GM19025 (cell line): ENCODE results near the gene ZIC4.

Experiments used
- ATAC-seq: cut with Tn5 transposase; IDR thresholded peaks from one replicate; pipeline ENCODE4 v1.9.1; 2021; ENCODE audit warnings: mild to moderate bottlenecking, low read depth, moderate library complexity; ENCODE audit not compliant: unreplicated experiment

ZIC4 gene

DNA sequence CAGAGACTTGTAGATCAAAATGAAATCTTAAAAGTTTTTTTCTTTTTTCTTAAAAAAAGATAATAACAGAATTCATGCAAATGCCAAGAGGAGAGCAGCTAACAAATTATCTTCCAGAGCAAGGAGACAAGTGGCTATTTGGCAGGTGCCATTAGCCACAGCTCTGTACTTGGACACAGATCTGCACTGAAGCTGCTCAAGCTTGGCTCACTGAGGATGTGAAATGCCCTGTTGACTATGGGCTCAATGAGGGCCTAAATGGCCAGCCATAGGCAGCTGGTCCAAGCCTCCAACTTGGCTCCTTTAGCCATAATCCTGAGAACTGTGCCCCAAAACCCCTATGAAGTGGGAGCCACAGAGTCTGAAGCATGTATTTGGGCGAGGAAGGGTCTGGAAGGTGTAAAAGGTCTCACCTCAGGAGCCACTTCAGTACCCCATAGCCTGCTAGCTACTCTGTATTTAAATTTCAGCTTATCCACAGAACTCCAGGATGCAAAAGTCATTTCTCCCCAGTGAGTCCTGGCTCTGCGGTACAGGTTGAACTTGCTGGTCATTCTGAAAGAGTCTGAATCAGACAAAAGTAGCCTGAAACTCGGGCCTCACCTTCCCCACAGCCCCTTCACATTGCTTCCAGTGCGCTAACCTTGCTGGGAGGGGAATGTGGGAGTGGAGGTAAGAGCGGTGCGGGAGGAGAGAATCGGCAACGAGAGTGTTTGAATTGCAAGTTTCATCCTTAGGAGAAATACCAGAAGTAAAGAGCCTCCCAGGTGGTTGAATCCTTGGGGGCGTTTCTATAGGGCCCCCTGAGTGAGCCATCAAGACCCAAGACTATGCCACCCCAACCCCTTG, 48.0 kb downstream of the ZIC4 start:
- no peak for ATAC-seq

DNA sequence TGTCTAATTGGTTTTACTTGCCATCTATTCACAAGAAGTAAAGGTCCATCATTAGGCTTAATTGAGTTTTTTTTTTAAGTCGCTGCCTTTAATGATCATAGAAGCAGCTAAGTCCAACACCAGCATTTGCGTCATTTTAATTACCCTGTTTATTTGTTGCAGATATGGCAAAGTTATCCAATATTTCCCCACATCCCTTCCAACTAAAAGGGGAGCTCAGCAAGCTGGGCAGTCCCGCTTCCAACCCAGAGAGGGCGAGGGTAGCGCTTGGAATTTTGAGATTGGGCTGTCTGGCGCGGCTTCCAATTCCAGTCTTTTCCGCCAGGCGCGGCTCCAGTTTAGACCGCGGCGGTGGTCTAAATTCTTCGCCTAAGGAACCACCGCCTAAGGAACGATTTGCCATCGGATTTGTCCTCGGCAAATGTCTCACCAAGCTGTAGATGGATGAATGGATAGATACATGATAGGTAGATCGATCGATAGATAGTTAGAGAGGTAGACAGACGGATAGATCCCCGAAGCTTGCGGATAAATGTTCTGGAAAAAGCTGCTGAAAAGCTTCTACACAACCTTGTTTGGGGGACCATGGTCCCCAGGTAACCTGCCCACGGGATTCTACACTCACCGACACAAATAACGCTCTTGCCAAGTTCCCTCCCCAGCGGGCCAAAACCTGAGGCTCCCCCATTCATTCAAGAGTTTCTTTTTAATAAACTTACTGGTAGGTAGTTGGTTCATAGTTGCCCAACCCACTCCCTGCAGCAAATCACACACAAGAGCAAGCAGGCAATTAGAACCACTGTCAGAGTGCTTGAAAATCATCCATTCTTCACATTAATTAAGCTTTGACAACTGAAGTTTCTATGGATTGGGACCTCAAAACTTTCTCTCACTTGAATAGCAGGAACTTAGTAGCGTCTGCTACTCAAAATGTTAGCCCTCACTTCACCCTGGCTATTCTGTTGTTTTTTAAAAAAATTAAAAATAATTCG, 49.1 kb downstream of the ZIC4 start:
- no peak for ATAC-seq

DNA sequence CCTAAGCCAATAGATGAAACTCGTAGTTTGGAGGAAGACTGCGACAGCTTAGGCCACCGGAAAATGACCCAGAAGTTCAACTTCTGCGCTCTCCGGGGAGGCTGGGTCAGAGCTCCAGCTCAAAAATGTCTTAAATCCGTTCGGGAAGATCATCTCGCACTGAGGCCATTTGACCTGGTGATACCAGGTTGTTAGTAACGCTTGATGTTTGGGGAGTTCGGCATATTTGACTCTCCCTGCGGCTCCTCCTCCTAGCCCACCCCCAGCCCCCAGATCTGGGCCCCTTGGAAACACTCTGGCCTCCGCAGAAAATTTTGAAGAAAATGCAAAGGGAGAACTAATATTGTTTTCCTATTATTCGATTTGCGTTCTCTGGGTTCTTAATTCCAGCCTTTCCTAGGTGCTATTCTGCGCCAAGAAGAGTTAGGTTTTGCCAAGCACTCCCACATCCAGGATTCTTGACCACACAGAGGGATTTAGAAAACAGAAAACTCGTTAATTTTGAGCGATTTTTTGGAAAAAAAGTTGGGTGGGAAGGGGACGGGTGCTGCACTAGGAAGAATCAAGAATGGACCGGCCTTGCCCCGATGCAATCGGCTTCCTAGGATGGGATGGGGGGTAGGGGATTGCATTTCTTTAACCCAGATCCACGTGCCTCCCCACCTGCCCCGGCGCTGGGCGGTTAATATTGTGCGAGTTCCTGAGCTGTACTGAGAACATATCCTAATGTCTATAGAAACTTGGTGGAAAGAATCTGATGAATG, 50.0 kb downstream of the ZIC4 start:
- ATAC-seq = no peak

DNA sequence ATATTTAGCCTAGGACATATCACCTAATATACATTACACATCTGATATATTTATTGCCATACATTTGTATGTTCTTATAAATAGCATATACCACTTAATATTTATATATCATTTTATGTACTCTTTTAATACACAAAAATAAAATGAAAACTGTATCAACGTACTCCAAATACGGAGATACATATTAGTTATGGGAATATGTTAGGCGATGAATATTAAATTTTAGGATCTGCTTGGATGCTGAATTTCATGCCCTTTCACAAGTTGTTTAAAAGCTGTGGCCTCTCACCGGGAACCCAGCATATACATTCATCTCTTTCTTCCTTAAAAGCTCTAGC, 50.6 kb downstream of the ZIC4 start:
- ATAC-seq = no peak

DNA sequence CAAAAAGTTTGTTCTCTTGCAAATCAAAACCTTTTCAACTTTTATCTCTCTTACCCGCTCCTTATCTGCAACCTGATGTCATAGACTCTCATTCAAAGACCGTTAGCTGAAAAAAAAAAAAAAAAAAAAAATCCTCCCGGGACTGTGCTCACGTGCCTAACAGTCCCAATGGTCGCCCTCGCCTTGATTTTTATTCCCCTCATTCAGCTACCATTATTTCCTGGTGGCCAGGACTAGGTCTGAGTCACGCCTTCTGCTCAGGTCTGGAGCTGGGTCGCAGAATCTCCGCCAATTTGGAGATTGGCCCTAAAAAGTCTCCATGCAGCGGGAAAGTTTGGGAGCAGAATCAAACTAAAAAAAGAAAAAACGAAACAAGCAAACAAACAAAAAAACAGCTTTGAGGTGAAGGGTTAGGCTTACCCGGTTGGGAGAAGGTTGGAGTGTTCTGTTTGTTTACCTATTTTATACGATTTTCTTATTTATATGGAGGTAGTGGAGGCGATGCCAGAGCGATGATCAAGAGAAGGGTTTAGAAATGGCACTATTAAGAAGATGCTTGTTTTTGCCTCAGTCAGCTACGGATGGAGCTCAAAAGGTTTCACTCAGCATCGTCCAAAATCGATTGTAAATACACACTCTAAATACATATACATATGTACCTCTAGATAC, 51.1 kb downstream of the ZIC4 start:
- no peak for ATAC-seq

DNA sequence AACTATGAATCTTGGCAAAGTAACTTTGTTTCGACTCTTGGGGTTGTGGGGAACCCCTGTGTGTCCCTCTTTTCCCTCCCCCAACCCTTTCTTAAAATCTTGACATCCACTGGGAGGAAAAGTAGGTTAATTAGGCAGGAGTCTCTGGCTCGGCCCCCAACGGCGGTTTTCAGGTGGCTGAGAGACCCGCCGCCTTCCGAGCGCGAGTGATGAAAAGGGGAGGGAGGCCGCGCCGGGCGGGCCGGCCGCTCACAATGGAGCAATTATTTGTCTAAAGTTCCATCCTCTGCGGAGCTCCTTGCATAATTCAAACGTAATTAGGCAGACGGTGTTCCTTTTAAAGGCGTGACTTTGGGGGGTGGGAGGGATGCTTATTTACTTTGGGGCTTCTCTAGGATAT, 51.7 kb downstream of the ZIC4 start:
- no peak for ATAC-seq

DNA sequence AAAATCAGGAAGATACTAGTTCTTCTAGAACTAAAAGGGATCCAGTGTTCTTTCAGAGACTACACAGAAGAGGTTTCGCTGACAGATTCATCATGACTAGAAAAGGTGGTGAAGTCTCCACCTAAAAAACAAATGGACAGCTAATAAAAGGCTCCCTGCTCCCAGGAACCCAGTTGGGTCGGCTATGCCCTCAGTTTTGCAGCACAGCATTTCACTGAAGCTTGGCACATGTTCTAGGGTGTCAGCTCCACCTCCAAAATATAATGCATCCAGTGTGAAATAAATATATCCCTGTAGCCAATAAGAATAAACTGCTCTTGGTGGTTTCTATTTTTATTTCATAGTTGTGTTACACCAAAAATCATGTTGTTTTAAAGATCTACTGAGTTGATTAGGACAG, 55.0 kb downstream of the ZIC4 start:
- no peak for ATAC-seq

DNA sequence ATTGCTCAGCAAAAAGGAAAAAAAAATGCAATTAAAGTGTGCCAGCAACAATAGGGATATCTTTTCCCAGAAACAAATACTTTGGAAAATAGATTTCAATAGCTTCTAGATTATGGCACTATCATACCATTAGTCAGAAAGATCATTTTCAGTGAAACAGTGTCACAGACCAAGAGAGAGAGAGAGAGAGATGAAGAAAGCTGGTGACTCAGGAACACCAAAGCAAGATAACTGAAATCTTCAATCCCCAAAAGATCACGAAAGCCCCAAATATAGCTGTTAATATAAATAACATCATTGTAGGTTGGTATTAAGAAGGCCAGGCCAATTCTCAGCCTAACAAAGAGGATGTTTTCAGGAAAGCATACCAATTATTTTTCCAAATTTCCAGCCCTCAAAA, 57.4 kb downstream of the ZIC4 start:
- ATAC-seq = no peak

DNA sequence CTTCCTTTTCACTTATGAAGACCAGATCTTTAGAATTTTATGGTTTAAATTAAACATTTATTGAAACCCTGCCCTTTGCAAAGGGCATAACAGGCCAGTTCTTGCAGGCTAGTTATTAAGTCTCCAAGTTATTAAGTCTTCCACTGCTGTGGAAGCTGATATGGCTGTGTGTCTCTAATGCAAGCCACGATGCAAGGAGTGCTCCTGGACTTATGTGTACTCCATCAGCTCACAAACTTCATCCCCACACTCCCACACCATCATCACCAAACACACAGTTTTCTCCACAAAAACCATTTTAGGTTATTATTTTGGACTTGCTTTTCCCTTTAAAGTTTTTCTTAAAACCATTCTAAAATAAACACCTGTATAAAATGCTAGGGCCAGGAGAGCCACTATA, 62.4 kb downstream of the ZIC4 start:
- no peak for ATAC-seq

DNA sequence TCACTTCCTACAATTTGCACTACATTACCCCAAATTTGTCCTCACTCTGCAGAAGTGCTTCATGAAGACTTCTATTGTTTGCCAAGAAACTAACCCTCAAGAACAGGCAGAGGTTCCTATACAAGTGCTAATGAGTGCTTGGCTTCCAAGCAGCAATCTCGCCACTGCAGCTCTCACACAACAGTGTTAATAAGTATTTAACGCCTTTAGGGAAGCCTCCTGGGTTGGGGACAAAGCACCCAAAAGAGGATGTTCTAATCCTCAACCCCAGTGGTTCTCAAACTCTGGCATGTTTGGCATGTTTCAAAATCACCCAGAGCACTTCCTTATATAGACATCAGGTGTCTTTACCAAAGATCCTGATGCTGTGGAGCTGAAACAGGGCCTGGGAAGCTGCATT, 64.6 kb downstream of the ZIC4 start:
- ATAC-seq = no peak

DNA sequence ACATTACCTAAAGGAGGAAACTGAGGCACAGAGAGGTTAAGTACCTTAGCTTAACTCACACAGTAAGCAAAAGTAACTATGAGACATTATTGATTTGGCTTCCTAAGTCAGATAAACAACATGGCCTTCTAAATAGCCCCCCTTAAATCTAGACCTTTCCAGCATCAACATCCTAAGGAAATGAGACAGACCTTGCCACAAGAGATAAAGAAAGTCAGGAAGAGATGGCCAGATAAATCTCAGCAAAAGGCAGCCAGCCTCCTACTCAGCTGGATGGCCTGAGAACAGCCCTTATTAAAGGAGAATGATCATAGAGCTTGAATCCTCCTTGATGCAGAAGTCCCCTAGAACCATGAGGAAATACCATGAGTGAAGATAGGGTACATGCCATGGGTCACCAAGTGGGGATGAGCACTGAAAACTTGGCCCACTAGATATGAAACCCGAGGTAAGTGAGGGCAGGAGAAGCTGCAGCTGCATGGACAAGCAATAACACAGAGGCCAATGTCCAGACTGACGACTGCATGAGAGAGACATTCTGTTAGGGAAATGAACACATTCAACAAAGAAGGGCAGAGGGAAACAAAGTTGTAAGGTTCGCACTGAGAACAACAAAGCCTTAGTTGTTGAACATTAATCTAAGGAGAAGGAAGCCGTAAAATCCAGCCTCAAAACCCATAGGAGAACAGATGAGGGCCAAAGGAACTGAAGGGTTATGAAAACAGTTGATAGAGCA, 69.6 kb downstream of the ZIC4 start:
- no peak for ATAC-seq
